GM23338 (cell line): ENCODE data around the gene ARHGEF17. TPM values are rescaled to one million over a fixed set of nuclear protein-coding genes. Genes with fewer than 3 reads are reported as not detected.
A peak's percentile ranks its signal among the peaks of the same experiment; 100 is the strongest.

Source experiments
- ATAC-seq: fragments of 200-7000 bp; cut with Tn5 transposase; 3 replicates; pipeline ENCODE4 v1.9.1; 2020
- DNase-seq: peaks from one replicate; pipeline ENCODE4 v3.0.0-alpha.2; 2015; ENCODE audit warnings: low spot score
- H2AFZ ChIP-seq: fragments of 200-600 bp; sonication (generic); 2 replicates; pipeline ENCODE4 v1.8.0; 2016; ENCODE audit warnings: antibody characterized with exemption, mild to moderate bottlenecking, moderate library complexity
- H3F3A ChIP-seq: fragments of 200-600 bp; sonication (generic); replicated peaks from 2 replicates; pipeline ENCODE4 v1.8.0; 2017; ENCODE audit warnings: antibody characterized with exemption, mixed run types, low read depth
- H3K27ac ChIP-seq: fragments of 200-600 bp; sonication (generic); 2 replicates; pipeline ENCODE4 v1.6.1; 2016; ENCODE audit warnings: low read depth
- H3K27me3 ChIP-seq: fragments of 200-600 bp; sonication (generic); 2 replicates; pipeline ENCODE4 v1.8.0; 2016; ENCODE audit warnings: mild to moderate bottlenecking, mixed run types, moderate library complexity; ENCODE audit not compliant: insufficient read depth
- H3K36me3 ChIP-seq: fragments of 200-600 bp; sonication (generic); 2 replicates; pipeline ENCODE4 v1.8.0; 2016; ENCODE audit warnings: mild to moderate bottlenecking; ENCODE audit not compliant: insufficient read depth
- H3K4me1 ChIP-seq: fragments of 200-600 bp; sonication (generic); 2 replicates; pipeline ENCODE4 v1.8.0; 2016; ENCODE audit warnings: mild to moderate bottlenecking, moderate library complexity; ENCODE audit not compliant: insufficient read depth
- H3K4me2 ChIP-seq: fragments of 200-600 bp; sonication (generic); 2 replicates; pipeline ENCODE4 v1.7.1; 2017; ENCODE audit warnings: mixed run types
- H3K4me3 ChIP-seq: fragments of 200-600 bp; sonication (generic); 2 replicates; pipeline ENCODE4 v1.6.1; 2016; ENCODE audit warnings: mixed run types
- H3K79me2 ChIP-seq: fragments of 200-600 bp; sonication (generic); replicated peaks from 2 replicates; pipeline ENCODE4 v1.8.0; 2017; ENCODE audit warnings: mild to moderate bottlenecking; ENCODE audit not compliant: insufficient read depth
- H3K9me2 ChIP-seq: fragments of 200-600 bp; sonication (generic); 2 replicates; pipeline ENCODE4 v1.8.0; 2017; ENCODE audit not compliant: insufficient read depth
- H4K20me1 ChIP-seq: fragments of 200-600 bp; sonication (generic); replicated peaks from 2 replicates; pipeline ENCODE4 v1.8.0; 2017; ENCODE audit warnings: mild to moderate bottlenecking; ENCODE audit not compliant: insufficient read depth
- H3K27ac Mint-ChIP-seq: 2 replicates; pipeline ENCODE4 v1.8.0; 2020; ENCODE audit warnings: inconsistent platforms, mild to moderate bottlenecking, moderate library complexity, mixed read lengths
- H3K27me3 Mint-ChIP-seq: 3 replicates; pipeline ENCODE4 v1.8.0; 2022; ENCODE audit warnings: low read depth, mild to moderate bottlenecking, moderate library complexity, mixed read lengths, inconsistent platforms; ENCODE audit not compliant: insufficient read depth, poor library complexity
- H3K36me3 Mint-ChIP-seq: 3 replicates; pipeline ENCODE4 v1.8.0; 2021; ENCODE audit warnings: low read depth, mild to moderate bottlenecking, inconsistent platforms, moderate library complexity, mixed read lengths
- H3K4me1 Mint-ChIP-seq: 3 replicates; pipeline ENCODE4 v1.8.0; 2020; ENCODE audit warnings: mild to moderate bottlenecking, inconsistent platforms, mixed read lengths
- H3K4me3 Mint-ChIP-seq: 3 replicates; pipeline ENCODE4 v1.8.0; 2021; ENCODE audit warnings: moderate library complexity, mild to moderate bottlenecking, inconsistent platforms, mixed read lengths
- H3K9me3 Mint-ChIP-seq: 3 replicates; pipeline ENCODE4 v1.8.0; 2020; ENCODE audit warnings: moderate library complexity, mild to moderate bottlenecking, inconsistent platforms, mixed read lengths
- CREB1 ChIP-seq: fragments of 250-450 bp; sonication (Bioruptor Pico); IDR thresholded peaks from 2 replicates; pipeline ENCODE4 v1.5.0; 2020; ENCODE audit warnings: low read depth, mild to moderate bottlenecking, moderate library complexity
- CTCF ChIP-seq, 2 experiments: fragments of 200-600 bp in 1 of 2; sonication (generic) in 1 of 2; conservative IDR thresholded peaks; 2 replicates each; pipeline versions ENCODE4 v1.5.1 to v1.6.1; 2016 to 2017; ENCODE audit warnings: antibody characterized with exemption in 2 of 2, low read depth in 2 of 2, mild to moderate bottlenecking in 2 of 2, moderate library complexity in 1 of 2
- ETS1 ChIP-seq: IDR thresholded peaks from 2 replicates; pipeline ENCODE4 v1.6.1; 2016; ENCODE audit warnings: antibody characterized with exemption
- EZH2 ChIP-seq: fragments of 200-600 bp; sonication (generic); IDR thresholded peaks from one replicate; pipeline ENCODE4 v1.8.0; 2017; ENCODE audit warnings: antibody characterized with exemption, mild to moderate bottlenecking, low read depth; ENCODE audit not compliant: unreplicated experiment
- EZH2phosphoT487 ChIP-seq: fragments of 200-600 bp; sonication (generic); IDR thresholded peaks from one replicate; pipeline ENCODE4 v1.8.1; 2018; ENCODE audit warnings: antibody characterized with exemption; ENCODE audit not compliant: unreplicated experiment
- JUNB ChIP-seq: IDR thresholded peaks from one replicate; pipeline ENCODE4 v1.6.1; 2016; ENCODE audit warnings: antibody characterized with exemption; ENCODE audit not compliant: unreplicated experiment
- NANOG ChIP-seq: IDR thresholded peaks from 2 replicates; pipeline ENCODE4 v1.6.1; 2016; ENCODE audit warnings: antibody characterized with exemption, borderline replicate concordance
- POLR2AphosphoS5 ChIP-seq: IDR thresholded peaks from 2 replicates; pipeline ENCODE4 v1.6.1; 2016; ENCODE audit warnings: antibody characterized with exemption, low read depth
- REST ChIP-seq: IDR thresholded peaks from one replicate; pipeline ENCODE4 v1.6.1; 2018; ENCODE audit warnings: antibody characterized with exemption; ENCODE audit not compliant: unreplicated experiment
- STAT1 ChIP-seq: IDR thresholded peaks from one replicate; pipeline ENCODE4 v1.6.1; 2016; ENCODE audit warnings: antibody characterized with exemption; ENCODE audit not compliant: unreplicated experiment
- ZNF114 ChIP-seq: fragments of 250-450 bp; sonication (Bioruptor Pico); IDR thresholded peaks from 2 replicates; pipeline ENCODE4 v1.5.0; 2020; ENCODE audit warnings: mild to moderate bottlenecking, moderate library complexity
- ZNF331 ChIP-seq: fragments of 250-450 bp; sonication (Bioruptor Pico); IDR thresholded peaks from 2 replicates; pipeline ENCODE4 v1.5.0; 2020; ENCODE audit warnings: low read depth, mild to moderate bottlenecking, moderate library complexity
- ZNF462 ChIP-seq: fragments of 250-450 bp; sonication (Bioruptor Pico); IDR thresholded peaks from 2 replicates; pipeline ENCODE4 v1.5.0; 2020; ENCODE audit warnings: mild to moderate bottlenecking, moderate library complexity
- polyA plus RNA-seq: library from polyadenylated mRNA; unstranded; fragments of >200 nt; fragmentation: Nextera tagmentation; extraction: Ambion mirVana; gene quantifications from 2 replicates; pipeline ENCODE4 v1.2.1, GENCODE V29; 2016
- total RNA-seq: library from RNA; depleted of rRNA; stranded (reverse); fragments of >200 nt; shearing (Covaris generic); gene quantifications from 2 replicates; pipeline ENCODE4 v1.2.3, GENCODE V29; 2014

Gene ARHGEF17
- total and polyA plus RNA-seq, 2 experiments from 2014 or later, result 2.9 to 15.0 TPM

- H3K4me3 ChIP-seq, result no peak overlapping the region
- peaks cover 3% of the 10 kb centered on the region; the same call in 1 of the 3 replicates for H3K36me3 Mint-ChIP-seq
- no peak overlapping the region for H3K27ac ChIP-seq
- H3K36me3 ChIP-seq, result no peaks in the 10 kb centered on the region
- H3F3A ChIP-seq, result 0 out of 2 replicates have a peak, but pooled peaks cover 2% of the 10 kb centered on the region
- no peaks in the 10 kb centered on the region for H3K9me2 ChIP-seq
- no peak overlapping the region for H3K4me3 Mint-ChIP-seq
- H3K27me3 ChIP-seq, result no peaks in the 10 kb centered on the region
- H2AFZ ChIP-seq, result no peak overlapping the region
- no peaks in the 10 kb centered on the region for H3K79me2 ChIP-seq
- no peaks in the 10 kb centered on the region for H3K4me1 ChIP-seq
- H3K4me2 ChIP-seq, result no peak overlapping the region
- no peak for TF ChIP-seq CTCF (conservative IDR thresholded peaks at IDR 0.05; ENCODE audit: low read depth in 2 of 2)
- no peak for TF ChIP-seq ZNF114 (CRISPR knock-in tag)
- TF ChIP-seq ZNF462 (CRISPR knock-in tag), result no peak
- no peak for TF ChIP-seq ZNF331
- no peak for TF ChIP-seq EZH2
- no peak for TF ChIP-seq JUNB
- TF ChIP-seq POLR2AphosphoS5, result no peak
- TF ChIP-seq ETS1, result no peak
- no peak for TF ChIP-seq CREB1 (CRISPR knock-in tag)
- no peak for TF ChIP-seq REST
- TF ChIP-seq NANOG, result no peak
- TF ChIP-seq STAT1, result no peak
- no peak for TF ChIP-seq EZH2phosphoT487
- H3K4me1 Mint-ChIP-seq, result peaks cover 5% of the 10 kb centered on the region; the same call in 2 of the 3 replicates
- no peak for ATAC-seq
- no peaks in the 10 kb centered on the region for H3K9me3 Mint-ChIP-seq
- DNase-seq, result no peak
- H4K20me1 ChIP-seq, result no peaks in the 10 kb centered on the region; the same call in 1 of the 2 replicates
- H3K27me3 Mint-ChIP-seq, result no peaks in the 10 kb centered on the region
- H3K27ac Mint-ChIP-seq, result peak overlapping the region; percentile 48; the same call in 1 of the 2 replicates
Measured at GRCh38 chr11:73403541-73403940, 95.5 kb downstream of the ARHGEF17 start.
